OCI-LY1 (cell line): ENCODE results near the gene AZU1.

ENCODE experiments used
- CTCF ChIP-seq: fragments of 200-600 bp; sonication (generic), shearing (Covaris generic); IDR thresholded peaks from 2 replicates; pipeline ENCODE4 v1.5.1; 2017; ENCODE audit warnings: mild to moderate bottlenecking, antibody characterized with exemption, low read length, moderate library complexity, mixed read lengths
- EZH2 ChIP-seq: fragments of 200-600 bp; sonication (generic), shearing (Covaris generic); IDR thresholded peaks from 2 replicates; pipeline ENCODE4 v1.8.0; 2017; ENCODE audit warnings: borderline replicate concordance, mixed run types, mild to moderate bottlenecking, antibody characterized with exemption, low read length, moderate library complexity, mixed read lengths

GRCh38 chr19:791007-791566 lies 36.5 kb upstream of the AZU1 start:
- TF ChIP-seq CTCF: no peak
- TF ChIP-seq EZH2: no peak
